ENCODE data around the gene WWOX.

DNA sequence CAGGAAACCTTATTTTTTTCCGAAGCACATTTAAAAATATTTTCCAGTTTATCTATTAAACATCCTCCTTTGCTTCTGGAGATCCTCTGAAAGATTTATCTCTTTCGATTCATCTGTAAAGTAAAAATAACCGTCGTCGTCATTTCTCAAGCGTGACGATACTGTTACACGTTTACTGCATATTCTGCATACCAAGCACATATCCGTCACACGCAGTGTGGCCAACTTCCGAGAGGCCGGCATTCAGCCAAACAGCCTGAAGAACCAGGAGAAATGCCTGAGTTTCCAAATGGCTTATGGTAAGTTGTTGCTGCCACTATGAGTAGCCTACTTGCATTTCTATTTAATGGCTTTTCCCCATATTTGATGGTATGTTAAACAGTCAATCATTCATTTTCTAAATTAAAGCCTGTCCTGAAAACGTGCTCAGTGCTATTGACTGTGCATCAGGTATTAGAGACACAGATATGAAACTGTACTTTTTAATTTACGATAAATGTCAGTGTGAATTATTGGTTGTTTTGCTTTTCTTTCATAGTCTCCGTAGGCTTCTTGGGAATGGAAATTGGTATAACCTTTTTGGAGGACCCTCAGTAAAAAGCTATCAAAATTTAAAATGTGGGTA is 275.7 kb downstream of the WWOX start:
- TF ChIP-seq, protein P1, sequence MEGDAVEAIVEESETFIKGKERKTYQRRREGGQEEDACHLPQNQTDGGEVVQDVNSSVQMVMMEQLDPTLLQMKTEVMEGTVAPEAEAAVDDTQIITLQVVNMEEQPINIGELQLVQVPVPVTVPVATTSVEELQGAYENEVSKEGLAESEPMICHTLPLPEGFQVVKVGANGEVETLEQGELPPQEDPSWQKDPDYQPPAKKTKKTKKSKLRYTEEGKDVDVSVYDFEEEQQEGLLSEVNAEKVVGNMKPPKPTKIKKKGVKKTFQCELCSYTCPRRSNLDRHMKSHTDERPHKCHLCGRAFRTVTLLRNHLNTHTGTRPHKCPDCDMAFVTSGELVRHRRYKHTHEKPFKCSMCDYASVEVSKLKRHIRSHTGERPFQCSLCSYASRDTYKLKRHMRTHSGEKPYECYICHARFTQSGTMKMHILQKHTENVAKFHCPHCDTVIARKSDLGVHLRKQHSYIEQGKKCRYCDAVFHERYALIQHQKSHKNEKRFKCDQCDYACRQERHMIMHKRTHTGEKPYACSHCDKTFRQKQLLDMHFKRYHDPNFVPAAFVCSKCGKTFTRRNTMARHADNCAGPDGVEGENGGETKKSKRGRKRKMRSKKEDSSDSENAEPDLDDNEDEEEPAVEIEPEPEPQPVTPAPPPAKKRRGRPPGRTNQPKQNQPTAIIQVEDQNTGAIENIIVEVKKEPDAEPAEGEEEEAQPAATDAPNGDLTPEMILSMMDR (optimal IDR thresholded peaks at IDR 0.05 in 1 of 3, IDR thresholded peaks at IDR 0.05 in 1 of 3, conservative IDR thresholded peaks at IDR 0.05 in 1 of 3; ENCODE audit: extremely low read depth in 1 of 3, insufficient read depth in 2 of 3, low read length in 3 of 3) = no peak
- TF ChIP-seq EZH2 (IDR thresholded peaks at IDR 0.05; ENCODE audit: low read length) = no peak

Measured in keratinocyte (primary cell).